PC-3 (cell line): Measurements from ENCODE around the gene RORB. TPM values are rescaled to one million over a fixed set of nuclear protein-coding genes. Genes with fewer than 3 reads are reported as not detected.
A peak's percentile ranks its signal among the peaks of the same experiment; 100 is the strongest.

Experiments
- ATAC-seq: fragments of 200-7000 bp; cut with Tn5 transposase; 2 replicates; pipeline ENCODE4 v1.9.1; 2020; ENCODE audit warnings: mild to moderate bottlenecking, moderate library complexity
- BruUV-seq: library from RNA; stranded (reverse); fragments of 400-500 nt; replicated peaks from 2 replicates; lab custom pipeline; 2021; lab: Mats Ljungman, UMichigan
- CTCF ChIA-PET: fragments of 300-600 bp; sonication (Branson Sonifier 250); formaldehyde crosslinking; loops from one replicate; lab custom pipeline; 2022; ENCODE audit warnings: antibody characterized with exemption; lab: Charles Lee
- POLR2A ChIA-PET: fragments of 300-600 bp; sonication (Branson Sonifier 250); formaldehyde crosslinking; loops from one replicate; lab custom pipeline; 2022; ENCODE audit warnings: antibody characterized with exemption; ENCODE audit not compliant: unreplicated experiment; lab: Charles Lee
- DNase-seq: peaks from one replicate; pipeline ENCODE4 v3.0.0-alpha.2; 2015
- H2AFZ ChIP-seq: fragments of 300-600 bp; sonication (generic); 2 replicates; pipeline ENCODE4 v1.6.0; 2016; ENCODE audit warnings: antibody characterized with exemption, low read length
- H3F3A ChIP-seq: fragments of 300-600 bp; sonication (generic); one replicate; pipeline ENCODE4 v1.6.0; 2017; ENCODE audit warnings: antibody characterized with exemption, low read length, control low read depth, mild to moderate bottlenecking; ENCODE audit not compliant: unreplicated experiment
- H3K27ac ChIP-seq: fragments of 300-600 bp; sonication (generic); 2 replicates; pipeline ENCODE4 v1.5.1; 2016; ENCODE audit warnings: mild to moderate bottlenecking, low read length
- H3K27me3 ChIP-seq: fragments of 300-600 bp; sonication (generic); 2 replicates; pipeline ENCODE4 v1.6.1; 2016; ENCODE audit warnings: low read length, mixed read lengths
- H3K36me3 ChIP-seq: fragments of 300-600 bp; sonication (generic); 2 replicates; pipeline ENCODE4 v1.6.1; 2016; ENCODE audit warnings: low read depth, mixed run types, low read length, mixed read lengths
- H3K4me1 ChIP-seq: fragments of 300-600 bp; sonication (generic); 2 replicates; pipeline ENCODE4 v1.5.1; 2016; ENCODE audit warnings: low read length; ENCODE audit not compliant: insufficient read depth
- H3K4me2 ChIP-seq: fragments of 300-600 bp; sonication (generic); 2 replicates; pipeline ENCODE4 v1.6.0; 2016; ENCODE audit warnings: low read length
- H3K4me3 ChIP-seq: fragments of 300-600 bp; sonication (generic); 2 replicates; pipeline ENCODE4 v1.5.1; 2016; ENCODE audit warnings: mild to moderate bottlenecking, low read length, mixed read lengths
- H3K79me2 ChIP-seq: fragments of 300-600 bp; sonication (generic); 2 replicates; pipeline ENCODE4 v1.6.1; 2017; ENCODE audit warnings: low read length, mixed read lengths
- H3K9ac ChIP-seq: fragments of 300-600 bp; sonication (generic); 2 replicates; pipeline ENCODE4 v1.6.0; 2016; ENCODE audit warnings: mild to moderate bottlenecking, low read length
- H3K9me2 ChIP-seq: fragments of 300-600 bp; sonication (generic); replicated peaks from 2 replicates; pipeline ENCODE4 v1.6.1; 2016; ENCODE audit warnings: mixed run types, low read length, mixed read lengths
- H3K9me3 ChIP-seq: fragments of 300-600 bp; sonication (generic); 2 replicates; pipeline ENCODE4 v1.6.1; 2016; ENCODE audit warnings: low read length, mixed read lengths
- H4K20me1 ChIP-seq: fragments of 300-600 bp; sonication (generic); 2 replicates; pipeline ENCODE4 v1.6.1; 2016; ENCODE audit warnings: low read length, mixed read lengths
- CTCF ChIP-seq: fragments of 300-600 bp; sonication (generic); conservative IDR thresholded peaks from 2 replicates; pipeline ENCODE4 v1.5.1; 2017; ENCODE audit warnings: antibody characterized with exemption, low read depth, mild to moderate bottlenecking, low read length
- EZH2 ChIP-seq: fragments of 300-600 bp; sonication (generic); IDR thresholded peaks from one replicate; pipeline ENCODE4 v1.6.1; 2017; ENCODE audit warnings: antibody characterized with exemption, mild to moderate bottlenecking, low read length; ENCODE audit not compliant: unreplicated experiment
- EZH2phosphoT487 ChIP-seq: fragments of 300-600 bp; sonication (generic); IDR thresholded peaks from 2 replicates; pipeline ENCODE4 v1.6.1; 2018; ENCODE audit warnings: mild to moderate bottlenecking, antibody characterized with exemption, low read length, borderline replicate concordance
- intact Hi-C: fragments of 100-400 bp; cut with micrococcal nuclease; formaldehyde crosslinking; loops from 2 replicates; pipeline ENCODE4 v1.9.0; 2023
- total RNA-seq: library from RNA; depleted of rRNA; stranded (reverse); fragments of >200 nt; gene quantifications from 2 replicates; pipeline ENCODE4 v1.2.3, GENCODE V29; 2014

RORB gene
- total RNA-seq, 1 experiment from 2014 or later, result not detected

- intact Hi-C loops, result no loop called here
- CTCF ChIA-PET, result no interaction called here
- Histone ChIP-seq H3K4me2 (peak overlapping the region; percentile 89), H3F3A (no peaks in the 10 kb centered on the region), H3K4me3 (peak overlapping the region; percentile 64), H4K20me1 (no peaks in the 10 kb centered on the region), H3K9ac (no peak overlapping the region), H2AFZ (peak overlapping the region; percentile 77), H3K79me2 (no peaks in the 10 kb centered on the region), H3K9me3 (no peaks in the 10 kb centered on the region), H3K27me3 (peaks cover 50% of the 10 kb centered on the region), H3K27ac (no peak overlapping the region), H3K4me1 (0 out of 2 replicates have a peak, but pooled peaks cover 7% of the 10 kb centered on the region), H3K9me2 (no peaks in the 10 kb centered on the region), H3K36me3 (no peaks in the 10 kb centered on the region)
- TF ChIP-seq EZH2phosphoT487, result peak; percentile 72; the same call in 1 of the 2 replicates
- TF ChIP-seq EZH2, result peak; percentile 46
- TF ChIP-seq CTCF, result no peak
- DNase-seq, result no peak
- no peak; the same call in 1 of the 2 replicates for ATAC-seq
- BruUV-seq, result no TSS peak
- POLR2A ChIA-PET, result no interaction called here
These were observed 849 bp downstream of the RORB start for GRCh38 chr9:74497748-74498620.

- DNase-seq (no peak), ATAC-seq (no peak)
- ChIA-PET POLR2A (no interaction called here), CTCF (no interaction called here)
- H3K9ac ChIP-seq, result no peak overlapping the region
- peak overlapping the region; percentile 64; the same call in 1 of the 2 replicates for H3K4me3 ChIP-seq
- H3K79me2 ChIP-seq, result no peaks in the 10 kb centered on the region
- H3K36me3 ChIP-seq, result no peaks in the 10 kb centered on the region
- H3K27me3 ChIP-seq, result peaks cover 50% of the 10 kb centered on the region
- H2AFZ ChIP-seq, result no peak overlapping the region
- H3K4me2 ChIP-seq, result peak overlapping the region; percentile 89; the same call in 1 of the 2 replicates
- TF ChIP-seq EZH2phosphoT487, result no peak
- no peak for TF ChIP-seq CTCF
- no peak for TF ChIP-seq EZH2
- no TSS peak for BruUV-seq
- no peaks in the 10 kb centered on the region for H3K9me2 ChIP-seq
- H3K4me1 ChIP-seq, result 0 out of 2 replicates have a peak, but pooled peaks cover 7% of the 10 kb centered on the region
- no peak overlapping the region for H3K27ac ChIP-seq
- no peaks in the 10 kb centered on the region for H3K9me3 ChIP-seq
- H3F3A ChIP-seq, result no peaks in the 10 kb centered on the region
- intact Hi-C loops, result no loop called here
- H4K20me1 ChIP-seq, result no peaks in the 10 kb centered on the region
These were observed 1.5 kb downstream of the RORB start for GRCh38 chr9:74498621-74499095.
